Stomach (tissue), 9 donors: Measurements from ENCODE around the gene DHX8. TPM values are rescaled to one million over a fixed set of nuclear protein-coding genes. Genes with fewer than 3 reads are reported as not detected.

Source experiments
- DNase-seq, 2 donors: peaks; one replicate each; pipeline versions ENCODE4 v3.0.0 to v3.0.0-alpha.2; 2013 to 2019
- H3K27ac ChIP-seq, 5 donors: fragments of 200-600 bp in 4 of 5; sonication (generic) in 4 of 5; one replicate each; pipeline ENCODE4 v1.5.1; 2013 to 2019; ENCODE audit warnings: mild to moderate bottlenecking in 1 of 5, moderate library complexity in 1 of 5
- H3K27me3 ChIP-seq, 3 donors: fragments of 200-600 bp; sonication (generic); one replicate each; pipeline ENCODE4 v1.5.1; 2017 to 2019; ENCODE audit warnings: mixed run types in 1 of 3
- H3K36me3 ChIP-seq, 4 donors: fragments of 200-600 bp; sonication (generic); 1 replicate in 3 of 4; 2 replicates in 1 of 4; pipeline ENCODE4 v1.5.1; 2016 to 2019
- H3K4me1 ChIP-seq, 4 donors: fragments of 200-600 bp; sonication (generic); one replicate each; pipeline ENCODE4 v1.5.1; 2016 to 2019
- H3K4me3 ChIP-seq, 4 donors: fragments of 200-600 bp; sonication (generic) in 3 of 4; one replicate each; pipeline ENCODE4 v1.5.1; 2016 to 2019; ENCODE audit warnings: mild to moderate bottlenecking in 1 of 4
- H3K9me3 ChIP-seq, 4 donors: fragments of 200-600 bp; sonication (generic); one replicate each; pipeline ENCODE4 v1.5.1; 2016 to 2019
- CTCF ChIP-seq, 7 experiments: fragments of 450-650 bp in 4 of 7; fragments of 200-600 bp in 3 of 7; sonication (generic) in 3 of 7; IDR thresholded peaks; one replicate each; pipeline ENCODE4 v1.5.1; 2016 to 2019; ENCODE audit warnings: antibody characterized with exemption in 7 of 7, control low read depth in 2 of 7, mild to moderate bottlenecking in 1 of 7
- EP300 ChIP-seq: sonication (generic); formaldehyde crosslinking; IDR thresholded peaks from one replicate; pipeline ENCODE4 v1.6.1; 2017; ENCODE audit warnings: antibody characterized with exemption
- POLR2A ChIP-seq, 4 donors: fragments of 450-650 bp; IDR thresholded peaks; one replicate each; pipeline ENCODE4 v1.6.1; 2016; ENCODE audit warnings: antibody characterized with exemption in 4 of 4, control low read depth in 2 of 4, mild to moderate bottlenecking in 1 of 4, moderate library complexity in 1 of 4
- POLR2AphosphoS5 ChIP-seq, 3 donors: sonication (generic); formaldehyde crosslinking; IDR thresholded peaks; one replicate each; pipeline ENCODE4 v1.6.1; 2016; ENCODE audit warnings: antibody characterized with exemption in 3 of 3
- WGBS, 5 donors: extraction: QIAGEN DNeasy Blood & Tissue Kit in 3 of 5; methylation state at CpG; one replicate each; pipeline versions ENCODE4 v1.1.5 to v1.1.7; 2013 to 2018; 5-methylcytosine and 5-hydroxymethylcytosine counted together
- intact Hi-C: fragments of 100-400 bp; cut with DNase I; formaldehyde crosslinking; loops from one replicate; pipeline ENCODE4 v1.15.1; 2023; ENCODE audit warnings: low total_unique reads
- polyA plus RNA-seq, 3 donors: library from polyadenylated mRNA; stranded (reverse); fragments of 200-250 nt; gene quantifications; one replicate each; pipeline ENCODE4 v1.2.3, GENCODE V29; 2013
- total RNA-seq, 5 donors: library from RNA; depleted of rRNA; stranded (reverse); fragments of >200 nt; gene quantifications; one replicate each; pipeline versions ENCODE4 v1.1.0 to v1.2.3, GENCODE V29; 2014 to 2016
- donor health status: healthy with polysubstance abuse.
- donor health status: Bipolar disorder and iron deficiency.
- donor health status: healthy.

The DHX8 gene
- total and polyA plus RNA-seq, 8 donors: 9.2 to 137 (median 25.0) TPM

GRCh38 chr17:43515656-43516055 is 31.9 kb downstream of the DHX8 start:
- intact Hi-C loops: no loop called here
- peaks cover 0 to 3% (median 0%) of the 10 kb centered on the region in 4 donors for H3K4me1 ChIP-seq
- H3K9me3 ChIP-seq: no peaks in the 10 kb centered on the region
- no peak overlapping the region for H3K4me3 ChIP-seq
- H3K36me3 ChIP-seq: peaks cover 36 to 100% (median 99%) of the 10 kb centered on the region in 4 donors
- H3K27me3 ChIP-seq: no peaks in the 10 kb centered on the region
- TF ChIP-seq POLR2A (IDR thresholded peaks at IDR 0.05): no peak
- TF ChIP-seq CTCF (IDR thresholded peaks at IDR 0.05): no peak
- TF ChIP-seq POLR2AphosphoS5 (IDR thresholded peaks at IDR 0.05): no peak
- no peak for TF ChIP-seq EP300
- 86 to 100% (median 100%) methylated on average over 1 of the region's 1 CpG for WGBS, 5 donors
- no peak overlapping the region for H3K27ac ChIP-seq
- DNase-seq: no peak

GRCh38 chr17:43517161-43517560 is 33.4 kb downstream of the DHX8 start:
- peaks cover 48 to 100% (median 100%) of the 10 kb centered on the region in 4 donors for H3K36me3 ChIP-seq
- WGBS, 5 donors: 41 to 62% (median 50%) methylated on average over 6 of the region's 6 CpGs
- intact Hi-C loops: no loop called here
- H3K27ac ChIP-seq: no peak overlapping the region
- no peaks in the 10 kb centered on the region for H3K27me3 ChIP-seq
- TF ChIP-seq EP300 (no peak), CTCF (IDR thresholded peaks at IDR 0.05) (no peak), POLR2A (IDR thresholded peaks at IDR 0.05) (no peak), POLR2AphosphoS5 (IDR thresholded peaks at IDR 0.05) (no peak)
- H3K9me3 ChIP-seq: no peaks in the 10 kb centered on the region
- DNase-seq: no peak
- H3K4me3 ChIP-seq: no peak overlapping the region
- H3K4me1 ChIP-seq: peaks cover 0 to 3% (median 0%) of the 10 kb centered on the region in 4 donors

GRCh38 chr17:43517615-43518386 is 34.0 kb downstream of the DHX8 start:
- no peak for TF ChIP-seq CTCF (IDR thresholded peaks at IDR 0.05)
- no peak for TF ChIP-seq POLR2A (IDR thresholded peaks at IDR 0.05)
- TF ChIP-seq EP300: no peak
- no peak for TF ChIP-seq POLR2AphosphoS5 (IDR thresholded peaks at IDR 0.05)
- 40 to 66% (median 53%) methylated on average over 8 of the region's 8 CpGs for WGBS, 5 donors
- peaks cover 0 to 3% (median 0%) of the 10 kb centered on the region in 4 donors for H3K4me1 ChIP-seq
- H3K36me3 ChIP-seq: peaks cover 51 to 100% (median 100%) of the 10 kb centered on the region in 4 donors
- DNase-seq: no peak
- H3K27ac ChIP-seq: no peak overlapping the region
- intact Hi-C loops: no loop called here
- H3K4me3 ChIP-seq: no peak overlapping the region
- H3K27me3 ChIP-seq: no peaks in the 10 kb centered on the region
- no peaks in the 10 kb centered on the region for H3K9me3 ChIP-seq

GRCh38 chr17:43521389-43521788 is 37.6 kb downstream of the DHX8 start:
- TF ChIP-seq POLR2A (IDR thresholded peaks at IDR 0.05) (no peak), CTCF (IDR thresholded peaks at IDR 0.05) (no peak), POLR2AphosphoS5 (IDR thresholded peaks at IDR 0.05) (no peak), EP300 (no peak)
- intact Hi-C loops: no loop called here
- 93 to 98% (median 95%) methylated on average over 4 of the region's 4 CpGs for WGBS, 5 donors

More at GRCh38 chr17:43521389-43521788, 37.6 kb downstream of the DHX8 start:
- H3K4me1 ChIP-seq: peaks cover 0 to 3% (median 0%) of the 10 kb centered on the region in 4 donors
- no peaks in the 10 kb centered on the region for H3K9me3 ChIP-seq
- no peak for DNase-seq
- H3K4me3 ChIP-seq: no peak overlapping the region
- no peaks in the 10 kb centered on the region for H3K27me3 ChIP-seq
- no peak overlapping the region for H3K27ac ChIP-seq
- H3K36me3 ChIP-seq: peaks cover 68 to 100% (median 100%) of the 10 kb centered on the region in 4 donors
